ENCODE measurements around the gene LPCAT2.

The LPCAT2 gene

GRCh38 chr16:55557186-55557585 lies 48.3 kb downstream of the LPCAT2 start:
- DNase-seq = no peak

GRCh38 chr16:55559233-55559632 lies 50.4 kb downstream of the LPCAT2 start:
- DNase-seq = no peak

GRCh38 chr16:55559933-55560516 lies 51.2 kb downstream of the LPCAT2 start:
- no peak for DNase-seq

DNA sequence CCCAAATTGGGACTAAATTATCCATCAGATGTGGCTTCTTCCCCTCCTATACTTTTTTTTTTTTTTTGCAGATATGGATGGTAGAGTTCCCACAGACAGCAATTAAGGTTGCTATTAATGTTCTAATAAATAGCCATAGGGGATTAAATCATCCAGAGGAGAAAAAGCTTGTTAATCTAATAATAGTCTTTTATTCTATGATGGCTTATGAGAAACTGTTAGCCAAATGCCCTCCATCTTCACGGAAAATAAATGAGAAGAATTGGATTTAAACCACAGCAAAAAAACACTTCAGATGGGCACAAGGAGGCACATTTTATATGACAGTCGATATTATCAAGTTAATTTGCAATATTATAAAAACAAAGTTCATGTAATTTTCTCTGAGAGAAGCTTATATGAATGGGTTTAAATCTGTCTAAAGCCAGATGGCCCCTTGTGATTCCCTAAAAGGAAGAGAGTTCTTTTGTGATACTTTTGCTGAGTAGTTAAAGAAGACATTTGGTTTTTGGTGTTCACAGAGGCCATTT lies 52.5 kb downstream of the LPCAT2 start:
- no peak for DNase-seq

DNA sequence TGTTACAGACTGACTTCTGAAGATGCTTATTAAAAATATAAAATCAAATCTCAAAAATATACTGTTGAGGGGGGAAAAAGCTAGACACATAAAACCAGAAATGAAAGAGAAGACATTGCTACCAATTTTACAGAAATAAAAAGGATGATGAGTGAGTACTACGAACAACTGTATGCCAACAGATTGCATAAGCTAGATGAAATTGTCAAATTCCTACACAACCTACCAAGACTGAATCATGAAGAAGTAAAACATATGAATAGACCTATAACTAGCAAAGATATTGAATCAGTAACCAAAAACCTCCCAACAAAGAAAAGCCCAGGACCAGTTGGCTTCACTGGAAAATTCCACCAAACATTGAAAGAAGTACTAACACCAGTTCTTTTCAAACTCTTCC lies 54.1 kb downstream of the LPCAT2 start:
- DNase-seq = no peak

- no peak for DNase-seq
Observed at GRCh38 chr16:55563797-55564196, 54.9 kb downstream of the LPCAT2 start.

DNA sequence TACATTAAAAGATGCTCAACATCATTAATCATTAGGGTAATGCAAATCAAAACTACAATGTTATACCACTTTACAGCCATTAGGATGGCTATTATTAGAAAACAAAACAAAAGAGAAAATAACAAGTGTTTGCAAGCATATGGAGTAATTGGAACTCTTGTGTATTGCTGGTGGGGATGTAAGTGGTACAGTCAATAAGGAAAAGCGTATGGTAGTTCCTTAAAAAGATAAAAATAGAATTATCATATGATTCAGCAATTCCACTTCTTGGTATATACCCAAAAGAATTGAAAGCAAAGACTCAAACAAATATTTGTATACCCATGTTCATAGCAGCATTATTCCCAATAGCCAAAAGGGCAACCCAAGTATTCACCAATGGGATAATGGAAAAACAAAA lies 56.2 kb downstream of the LPCAT2 start:
- DNase-seq = no peak

GRCh38 chr16:55566432-55567175 lies 57.7 kb downstream of the LPCAT2 start, which contains the start of gene CAPNS2:
TSS of gene CAPNS2 (plus strand) at chr16:55566684. CDS start at chr16:55566757, 73 bp downstream.
- no peak for DNase-seq

DNA sequence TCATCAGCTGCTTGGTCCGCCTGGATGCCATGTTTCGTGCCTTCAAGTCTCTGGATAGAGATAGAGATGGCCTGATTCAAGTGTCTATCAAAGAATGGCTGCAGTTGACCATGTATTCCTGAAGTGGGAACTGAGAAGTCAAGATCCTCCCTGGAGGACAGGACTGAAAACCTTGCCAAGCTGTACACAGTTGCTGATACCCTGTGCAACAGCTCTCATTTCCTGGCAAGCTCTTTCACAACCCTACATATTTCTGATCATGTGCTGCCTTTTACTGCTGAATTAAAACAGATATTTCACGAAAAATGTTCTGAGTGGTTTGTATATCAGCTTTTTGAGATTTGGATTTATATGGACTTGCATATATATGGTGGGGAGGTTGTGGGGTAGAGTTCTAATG lies 58.5 kb downstream of the LPCAT2 start:
- DNase-seq = no peak

DNA sequence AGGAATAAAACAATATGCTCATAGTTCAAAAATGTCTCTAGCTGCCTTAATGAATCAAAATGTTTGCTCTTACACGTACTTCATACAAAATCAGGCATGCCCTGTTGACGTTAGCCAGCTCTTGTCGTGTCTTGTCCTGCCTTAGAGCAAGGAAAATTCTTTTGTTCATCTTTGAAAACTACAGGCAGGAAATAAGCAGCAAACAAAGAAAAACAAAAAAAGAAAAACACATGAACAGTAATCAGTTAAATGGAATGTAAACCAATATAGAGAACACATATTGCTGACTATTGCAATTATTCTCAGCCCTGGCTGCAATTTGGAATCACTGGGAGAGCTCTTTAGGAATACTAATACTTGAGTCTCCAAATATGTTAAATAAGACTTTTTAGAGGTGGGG lies 59.3 kb downstream of the LPCAT2 start:
- no peak for DNase-seq

DNA sequence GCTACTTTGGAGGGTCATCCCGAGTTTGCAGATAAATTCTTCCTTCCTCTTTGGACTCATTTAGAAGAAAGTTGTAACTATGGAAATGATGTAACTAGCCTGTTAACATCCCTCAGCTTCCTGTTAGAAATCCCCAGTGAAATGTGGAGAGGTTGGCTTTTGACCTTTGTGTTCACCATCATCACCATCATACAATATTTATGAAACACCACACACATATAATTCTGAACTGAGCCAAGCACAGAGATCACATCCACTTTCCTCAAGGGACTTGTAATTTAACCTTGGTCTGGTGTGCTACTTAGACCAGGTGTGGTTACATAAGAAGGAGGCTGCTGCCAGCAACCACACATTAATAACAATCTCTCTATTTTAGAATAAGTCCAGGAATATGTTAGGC lies 60.2 kb downstream of the LPCAT2 start:
- no peak for DNase-seq

GRCh38 chr16:55570159-55570558 lies 61.3 kb downstream of the LPCAT2 start:
- DNase-seq = no peak

DNA sequence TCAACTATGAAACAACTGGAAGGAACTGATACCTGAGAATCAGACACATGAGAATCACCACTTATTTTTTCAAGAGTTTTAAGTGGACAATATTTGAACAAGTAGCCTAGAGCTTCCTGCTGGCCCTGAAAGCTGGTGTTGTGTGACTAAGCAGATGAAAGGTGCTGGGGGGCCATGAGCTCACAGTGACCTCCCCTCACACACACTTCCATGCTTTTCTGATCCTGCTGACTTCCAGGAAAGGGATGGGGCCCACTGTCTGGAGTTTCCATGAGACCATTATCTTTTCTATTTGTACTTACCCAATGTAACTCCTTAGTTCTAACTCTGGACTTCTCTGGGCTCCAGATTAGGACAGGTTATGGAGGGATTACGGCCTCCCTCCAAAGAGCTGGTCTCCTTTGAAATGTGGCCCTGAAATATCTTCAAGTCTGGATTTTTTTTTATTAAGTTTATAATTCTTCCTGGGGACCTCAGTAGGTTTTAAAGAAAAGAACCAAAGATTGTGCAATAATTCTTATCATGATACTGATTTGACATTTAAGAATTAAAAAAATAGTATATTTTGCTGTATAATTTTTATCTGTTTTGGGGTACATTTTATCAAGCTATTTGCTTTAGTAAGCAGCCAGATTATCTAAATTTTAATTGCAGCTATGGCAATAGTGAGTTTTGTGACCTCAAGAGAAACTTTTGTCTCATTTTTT lies 62.5 kb downstream of the LPCAT2 start:
- no peak for DNase-seq

DNA sequence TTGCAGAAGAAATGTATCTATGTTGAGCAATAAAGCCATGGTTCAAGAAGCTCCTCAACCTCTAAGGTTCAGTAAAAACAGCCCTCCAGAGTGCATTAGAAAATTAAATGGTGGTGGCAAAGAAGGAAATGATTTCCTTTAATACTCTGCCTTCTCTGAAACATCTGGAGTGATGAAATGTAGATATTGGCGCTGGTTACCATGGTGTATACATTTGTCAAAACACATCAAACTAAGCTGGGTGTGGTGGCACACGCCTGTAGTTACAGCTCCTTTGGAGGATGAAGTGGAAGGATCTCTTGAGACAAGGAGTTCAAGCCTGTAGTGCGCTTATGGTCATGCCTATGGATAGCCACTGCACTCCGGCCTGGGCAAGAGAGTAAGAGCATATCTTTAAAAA lies 63.6 kb downstream of the LPCAT2 start:
- DNase-seq = no peak

- DNase-seq = no peak
Observed at GRCh38 chr16:55574811-55575210, 65.9 kb downstream of the LPCAT2 start.

GRCh38 chr16:55575496-55575895 lies 66.6 kb downstream of the LPCAT2 start:
- DNase-seq = no peak

- DNase-seq = no peak
Observed at GRCh38 chr16:55576384-55576783, 67.5 kb downstream of the LPCAT2 start.

- no peak for DNase-seq
Observed at GRCh38 chr16:55577887-55578286, 69.0 kb downstream of the LPCAT2 start.

DNA sequence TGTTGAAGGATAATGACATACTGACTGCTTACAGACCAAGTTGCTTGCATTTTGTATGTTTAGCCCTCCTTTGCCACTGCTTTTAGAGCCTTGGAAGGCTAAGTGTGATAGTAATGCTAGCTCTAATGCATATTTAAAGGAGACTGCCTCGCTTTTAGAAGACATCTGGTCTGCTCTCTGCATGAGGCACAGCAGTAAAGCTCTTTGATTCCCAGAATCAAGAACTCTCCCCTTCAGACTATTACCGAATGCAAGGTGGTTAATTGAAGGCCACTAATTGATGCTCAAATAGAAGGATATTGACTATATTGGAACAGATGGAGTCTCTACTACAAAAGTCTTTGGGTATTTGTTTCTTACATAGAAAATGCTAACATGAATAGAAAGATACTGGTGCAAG lies 76.8 kb downstream of the LPCAT2 start:
- no peak for DNase-seq

- DNase-seq = no peak
Observed at GRCh38 chr16:55588799-55589198, 79.9 kb downstream of the LPCAT2 start.

DNA sequence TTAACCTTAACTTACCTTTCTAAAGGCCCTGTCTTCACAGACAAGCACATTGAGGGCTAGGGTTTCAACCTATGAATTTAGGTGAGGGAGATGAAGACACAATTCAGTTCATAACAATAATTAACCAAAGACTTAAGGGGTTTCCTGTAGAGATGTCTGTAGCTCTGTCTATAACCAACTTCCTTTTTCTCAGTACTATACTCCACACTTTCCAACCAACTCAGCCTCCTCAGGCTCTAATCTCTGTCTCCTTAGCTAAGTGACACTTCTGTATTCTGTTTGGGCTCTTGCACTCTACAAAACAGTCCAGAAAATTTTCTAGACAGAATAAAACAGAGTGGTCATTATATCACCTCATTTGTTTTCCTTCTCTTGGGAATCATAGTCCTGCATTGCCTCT lies 83.4 kb downstream of the LPCAT2 start:
- no peak for DNase-seq

GRCh38 chr16:55597928-55598327 lies 89.1 kb downstream of the LPCAT2 start:
- DNase-seq = no peak

DNA sequence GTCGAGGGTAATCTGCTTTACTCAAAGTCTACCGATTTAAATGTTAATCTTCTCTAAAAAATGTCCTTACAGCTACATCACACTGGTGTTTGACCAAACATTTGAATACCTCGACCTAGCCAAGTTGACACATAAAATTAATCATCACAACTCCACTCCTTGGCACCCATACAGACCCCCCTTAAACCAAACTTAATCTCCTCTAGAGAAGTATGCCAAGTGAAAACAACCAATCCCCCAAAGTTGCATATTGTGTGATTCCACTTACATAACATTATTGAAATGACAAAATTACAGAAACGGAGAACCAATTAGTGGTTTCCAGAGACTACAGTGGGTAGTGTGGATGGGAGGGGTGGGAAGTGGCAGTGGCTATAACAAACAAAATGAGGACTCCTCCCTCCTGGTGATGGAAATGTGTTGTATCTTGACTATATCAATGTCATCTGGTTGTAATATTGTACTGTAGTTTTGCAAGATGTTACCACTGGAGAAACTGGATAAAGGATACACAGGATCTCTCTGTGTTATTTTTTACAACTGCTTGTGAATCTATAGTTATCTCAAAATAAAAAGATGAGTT lies 97.0 kb downstream of the LPCAT2 start:
- no peak for DNase-seq

Data from stimulated activated naive CD4-positive, alpha-beta T cell (primary cell).